Endothelial cell of umbilical vein (primary cell): ENCODE measurements around the gene GLOD4. TPM values are rescaled to one million over a fixed set of nuclear protein-coding genes. Genes with fewer than 3 reads are reported as not detected.

Experiments
- BruUV-seq: library from RNA; stranded (reverse); fragments of 400-500 nt; replicated peaks from 2 replicates; lab custom pipeline; 2021; lab: Mats Ljungman, UMichigan
- CTCF ChIA-PET: fragments of 300-600, 350-600 bp; sonication (Branson Sonifier 250); formaldehyde crosslinking; loops from one replicate; lab custom pipeline; 2021; ENCODE audit warnings: antibody characterized with exemption, inconsistent platforms; lab: Charles Lee
- POLR2A ChIA-PET: fragments of 300-600, 350-600 bp; sonication (Branson Sonifier 250); formaldehyde crosslinking; loops from one replicate; lab custom pipeline; 2021; ENCODE audit warnings: antibody characterized with exemption, inconsistent platforms; lab: Charles Lee
- DNase-seq: peaks from one replicate; pipeline ENCODE4 v3.0.0-alpha.2; 2011; ENCODE audit warnings: low read depth, low spot score
- FAIRE-seq: peaks from 2 replicates; lab custom pipeline; 2011; peaks lifted over from hg19 to GRCh38; lab: Jason Lieb, UNC
- H2AFZ ChIP-seq: 2 replicates; pipeline ENCODE4 v1.6.0; 2012; ENCODE audit warnings: low read depth, low read length, control low read depth, inconsistent platforms
- H3K27ac ChIP-seq: 2 replicates; pipeline ENCODE4 v1.5.1; 2011; ENCODE audit warnings: low read depth, mild to moderate bottlenecking, control low read depth, low read length, moderate library complexity; ENCODE audit not compliant: insufficient read depth
- H3K27me3 ChIP-seq, 2 experiments: 2 replicates each; pipeline versions ENCODE4 v1.6.0 to v1.6.1; 2011; ENCODE audit warnings: low read length in 2 of 2, mixed read lengths in 1 of 2; ENCODE audit not compliant: control insufficient read depth in 2 of 2, insufficient read depth in 2 of 2
- H3K36me3 ChIP-seq, 2 experiments: 2 replicates in 1 of 2; 3 replicates in 1 of 2; pipeline ENCODE4 v1.5.1; 2011; ENCODE audit warnings: low read length in 2 of 2, mild to moderate bottlenecking in 1 of 2, moderate library complexity in 1 of 2; ENCODE audit not compliant: control insufficient read depth in 2 of 2, insufficient read depth in 2 of 2; ENCODE audit errors: extremely low read depth in 1 of 2
- H3K4me1 ChIP-seq: 3 replicates; pipeline ENCODE4 v1.5.1; 2011; ENCODE audit warnings: mild to moderate bottlenecking, low read length; ENCODE audit not compliant: control insufficient read depth, insufficient read depth; ENCODE audit errors: extremely low read depth
- H3K4me2 ChIP-seq: 2 replicates; pipeline ENCODE4 v1.6.1; 2011; ENCODE audit warnings: low read length, control low read depth, mixed read lengths; ENCODE audit not compliant: insufficient read depth
- H3K4me3 ChIP-seq, 3 experiments: fragments of 200-600 bp in 1 of 3; sonication (generic), shearing (Covaris generic) in 1 of 3; replicated peaks in 1 of 3; 2 replicates each; pipeline ENCODE4 v1.5.1; 2011 to 2016; ENCODE audit warnings: control low read depth in 3 of 3, low read length in 3 of 3, mild to moderate bottlenecking in 2 of 3, inconsistent platforms in 1 of 3, low read depth in 1 of 3, moderate library complexity in 1 of 3; ENCODE audit not compliant: insufficient read depth in 1 of 3
- H3K79me2 ChIP-seq: 2 replicates; pipeline ENCODE4 v1.6.0; 2012; ENCODE audit warnings: low read length, inconsistent platforms; ENCODE audit not compliant: control insufficient read depth, insufficient read depth
- H3K9ac ChIP-seq: replicated peaks from 2 replicates; pipeline ENCODE3; 2011; ENCODE audit warnings: low read length, control low read depth; ENCODE audit not compliant: insufficient read depth; ENCODE audit errors: extremely low read depth
- H3K9me1 ChIP-seq: replicated peaks from 3 replicates; pipeline ENCODE4 v1.6.0; 2011; ENCODE audit warnings: mild to moderate bottlenecking, low read length; ENCODE audit not compliant: control insufficient read depth, insufficient read depth; ENCODE audit errors: extremely low read depth
- H3K9me3 ChIP-seq: replicated peaks from 2 replicates; pipeline ENCODE4 v1.5.1; 2012; ENCODE audit warnings: low read length, inconsistent platforms; ENCODE audit not compliant: control insufficient read depth, insufficient read depth
- H4K20me1 ChIP-seq: replicated peaks from 2 replicates; pipeline ENCODE3; 2011; ENCODE audit warnings: mild to moderate bottlenecking, low read length; ENCODE audit not compliant: control insufficient read depth, insufficient read depth; ENCODE audit errors: extremely low read depth
- EZH2 ChIP-seq: IDR thresholded peaks from 2 replicates; pipeline ENCODE4 v1.6.1; 2012; ENCODE audit warnings: borderline replicate concordance, low read depth, mild to moderate bottlenecking, moderate library complexity, low read length, inconsistent platforms; ENCODE audit not compliant: severe bottlenecking
- FOS ChIP-seq: IDR thresholded peaks from 2 replicates; pipeline ENCODE4 v1.6.1; 2011; ENCODE audit warnings: mild to moderate bottlenecking, low read length, moderate library complexity, borderline replicate concordance; ENCODE audit not compliant: insufficient read depth
- GATA2 ChIP-seq: IDR thresholded peaks from 2 replicates; pipeline ENCODE4 v1.7.0; 2011; ENCODE audit warnings: low read depth, mild to moderate bottlenecking, moderate library complexity, mixed read lengths, low read length; ENCODE audit not compliant: insufficient read length, insufficient read depth
- JUN ChIP-seq: IDR thresholded peaks from 2 replicates; pipeline ENCODE4 v1.6.1; 2011; ENCODE audit warnings: borderline replicate concordance, low read depth; ENCODE audit not compliant: insufficient read length, insufficient read depth
- MAX ChIP-seq: IDR thresholded peaks from 2 replicates; pipeline ENCODE4 v1.6.1; 2011; ENCODE audit not compliant: insufficient read depth, insufficient read length
- MYC ChIP-seq: IDR thresholded peaks from one replicate; pipeline ENCODE4 v1.6.1; 2011; ENCODE audit warnings: mild to moderate bottlenecking, low read depth, low read length
- POLR2A ChIP-seq: IDR thresholded peaks from 2 replicates; pipeline ENCODE4 v1.6.1; 2012; ENCODE audit warnings: low read depth, mild to moderate bottlenecking, control low read depth, low read length
- POLR2AphosphoS5 ChIP-seq: IDR thresholded peaks from 2 replicates; pipeline ENCODE4 v1.6.1; 2012; ENCODE audit warnings: low read depth, mild to moderate bottlenecking, control low read depth, low read length, moderate library complexity; ENCODE audit not compliant: insufficient read depth
- dilution Hi-C: fragments of 300-500 bp; cut with MboI; formaldehyde crosslinking; loops from one replicate; pipeline ENCODE4 v1.15.0; 2019; ENCODE audit warnings: low sequenced_read_pairs; ENCODE audit not compliant: extremely low pct_ligation_motif_present
- intact Hi-C: fragments of 100-400 bp; cut with micrococcal nuclease; formaldehyde crosslinking; loops from one replicate; pipeline ENCODE4 v1.10.0; 2022
- polyA plus RNA-seq, 4 experiments: library from polyadenylated mRNA; depleted of rRNA in 3 of 4; stranded (reverse) in 3 of 4; unstranded in 1 of 4; fragments of >200 nt; gene quantifications; 2 replicates each; pipeline versions ENCODE4 v1.2.1 to v1.2.3, GENCODE V29; 2011 to 2012; ENCODE audit warnings: missing spikeins in 1 of 4
- total RNA-seq: library from RNA; stranded (reverse); gene quantifications from 2 replicates; pipeline ENCODE4 v1.2.3, GENCODE V29; 2021
- TF ChIP-seq, protein P1 (sequence below), 2 donors: IDR thresholded peaks; 1 replicate in 1 of 2; 2 replicates in 1 of 2; pipeline ENCODE4 v1.5.1; 2011; ENCODE audit warnings: low read length in 2 of 2, mild to moderate bottlenecking in 2 of 2, moderate library complexity in 2 of 2, control low read depth in 1 of 2, inconsistent platforms in 1 of 2, low read depth in 1 of 2; ENCODE audit not compliant: insufficient read depth in 1 of 2; ENCODE audit errors: extremely low read depth in 1 of 2

The GLOD4 gene
- total and polyA plus RNA-seq, 2 donors (not counting 3 experiments of a cell fraction or from before 2014, with no cell fraction given): 41.3 to 84.2 TPM

DNA sequence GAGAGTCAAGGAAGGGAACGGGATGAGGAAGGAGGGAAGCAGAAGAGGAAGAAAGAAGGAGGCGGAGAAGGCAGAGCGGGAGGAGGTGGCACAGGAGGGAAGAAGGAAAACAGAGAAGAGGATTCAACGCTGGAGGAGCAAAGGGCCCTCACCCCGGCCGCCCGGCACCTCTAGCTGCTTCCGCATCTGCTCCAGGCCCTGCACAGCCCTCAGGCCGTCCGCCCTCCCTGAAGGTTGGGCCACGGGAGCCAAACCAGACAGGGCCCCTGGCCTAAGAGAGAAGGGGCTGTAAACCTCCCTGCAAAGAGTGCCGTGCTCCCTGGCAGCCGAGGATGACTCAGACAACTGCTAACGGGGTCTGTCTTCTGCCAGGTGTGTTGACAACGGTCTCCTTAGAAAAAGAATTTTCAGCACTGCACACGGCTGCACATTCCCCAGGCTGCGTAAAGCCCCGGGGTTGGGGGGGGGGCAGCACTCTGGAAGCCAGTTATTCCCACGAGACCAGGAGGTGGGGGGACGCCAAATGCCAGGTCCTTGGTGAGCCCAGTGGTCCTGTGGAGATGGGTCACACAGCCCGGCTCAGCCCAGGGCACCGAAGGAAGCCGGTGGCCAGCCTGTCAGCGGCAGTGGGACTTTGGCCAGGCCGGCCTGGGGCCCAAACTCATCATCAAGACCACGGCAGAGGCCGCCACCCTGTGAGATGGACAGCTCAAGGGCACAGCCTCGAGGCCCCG lies 29.1 kb upstream of the GLOD4 start:
- Histone ChIP-seq H3K9ac (no peak overlapping the region), H3K27me3 (no peaks in the 10 kb centered on the region), H2AFZ (no peak overlapping the region), H3K79me2 (no peaks in the 10 kb centered on the region), H4K20me1 (no peaks in the 10 kb centered on the region), H3K36me3 (peaks cover 0 to 13% of the 10 kb centered on the region in 2 experiments), H3K4me2 (no peak overlapping the region), H3K9me3 (no peaks in the 10 kb centered on the region), H3K9me1 (no peaks in the 10 kb centered on the region), H3K4me3 (no peak overlapping the region), H3K4me1 (no peaks in the 10 kb centered on the region), H3K27ac (no peak overlapping the region)
- FAIRE-seq: no peak
- ChIA-PET POLR2A (no interaction called here), CTCF (no interaction called here)
- DNase-seq: no peak
- intact Hi-C loops (no loop called here), dilution Hi-C loops (no loop called here)
- TF ChIP-seq FOS (no peak), POLR2AphosphoS5 (no peak), POLR2A (no peak), GATA2 (no peak), MAX (no peak), MYC (no peak), EZH2 (no peak), JUN (no peak)
- TF ChIP-seq, protein P1, sequence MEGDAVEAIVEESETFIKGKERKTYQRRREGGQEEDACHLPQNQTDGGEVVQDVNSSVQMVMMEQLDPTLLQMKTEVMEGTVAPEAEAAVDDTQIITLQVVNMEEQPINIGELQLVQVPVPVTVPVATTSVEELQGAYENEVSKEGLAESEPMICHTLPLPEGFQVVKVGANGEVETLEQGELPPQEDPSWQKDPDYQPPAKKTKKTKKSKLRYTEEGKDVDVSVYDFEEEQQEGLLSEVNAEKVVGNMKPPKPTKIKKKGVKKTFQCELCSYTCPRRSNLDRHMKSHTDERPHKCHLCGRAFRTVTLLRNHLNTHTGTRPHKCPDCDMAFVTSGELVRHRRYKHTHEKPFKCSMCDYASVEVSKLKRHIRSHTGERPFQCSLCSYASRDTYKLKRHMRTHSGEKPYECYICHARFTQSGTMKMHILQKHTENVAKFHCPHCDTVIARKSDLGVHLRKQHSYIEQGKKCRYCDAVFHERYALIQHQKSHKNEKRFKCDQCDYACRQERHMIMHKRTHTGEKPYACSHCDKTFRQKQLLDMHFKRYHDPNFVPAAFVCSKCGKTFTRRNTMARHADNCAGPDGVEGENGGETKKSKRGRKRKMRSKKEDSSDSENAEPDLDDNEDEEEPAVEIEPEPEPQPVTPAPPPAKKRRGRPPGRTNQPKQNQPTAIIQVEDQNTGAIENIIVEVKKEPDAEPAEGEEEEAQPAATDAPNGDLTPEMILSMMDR (IDR thresholded peaks at IDR 0.05; ENCODE audit: extremely low read depth in 1 of 2, insufficient read depth in 1 of 2, low read depth in 1 of 2, low read length in 2 of 2): no peak
- BruUV-seq: no TSS peak
